Measurements from ENCODE around the gene TRIM31. TPM values are rescaled to one million over a fixed set of nuclear protein-coding genes. Genes with fewer than 3 reads are reported as not detected.

The TRIM31 gene
- polyA plus RNA-seq, 1 donor from 2014 or later: not detected

DNA sequence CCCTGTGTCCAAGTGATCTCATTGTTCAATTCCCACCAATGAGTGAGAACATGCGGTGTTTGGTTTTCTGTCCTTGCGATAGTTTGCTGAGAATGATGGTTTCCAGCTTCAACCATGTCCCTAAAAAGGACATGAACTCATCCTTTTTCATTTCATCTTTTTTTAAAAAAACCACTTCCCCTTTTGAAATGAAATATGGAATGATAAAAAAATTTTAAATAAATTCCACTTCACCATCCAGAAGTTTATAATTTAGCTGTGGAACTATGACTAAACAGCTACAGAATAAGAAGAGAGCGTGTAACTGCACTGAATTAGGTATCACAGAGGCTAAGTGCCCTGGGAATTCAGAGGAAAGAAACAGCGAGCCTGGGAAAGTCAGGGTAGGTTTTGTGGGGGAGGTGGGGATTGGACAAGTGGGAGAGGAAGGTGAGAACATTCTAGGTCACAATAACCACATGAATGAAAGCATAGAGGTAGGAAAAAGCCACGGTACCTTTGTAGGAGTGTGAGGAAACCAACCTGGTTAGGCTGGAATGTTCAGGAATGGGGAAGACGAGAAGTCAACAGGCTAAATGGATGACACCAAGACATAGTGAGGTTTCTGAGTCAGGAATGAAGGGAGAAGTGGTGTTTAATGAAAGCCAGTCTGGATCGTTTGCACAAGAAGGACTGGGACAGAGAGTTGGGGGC lies 37.1 kb upstream of the TRIM31 start:
- no peaks in the 10 kb centered on the region for H3K36me3 ChIP-seq (ENCODE audit: insufficient read depth, low read length)
- H3K4me3 ChIP-seq (ENCODE audit: low read length): no peak overlapping the region
- no peaks in the 10 kb centered on the region for H3K9me2 ChIP-seq (ENCODE audit: insufficient read depth, low read length)
- no peak overlapping the region for H3K4me2 ChIP-seq (ENCODE audit: low read length)
- no peaks in the 10 kb centered on the region for H3K9me3 ChIP-seq (ENCODE audit: low read length)
- no peaks in the 10 kb centered on the region for H3K79me2 ChIP-seq (replicated peaks; ENCODE audit: insufficient read depth, low read length)
- H2AFZ ChIP-seq (ENCODE audit: low read depth, low read length): no peak overlapping the region
- H3K9ac ChIP-seq (ENCODE audit: low read length): no peak overlapping the region
- H4K20me1 ChIP-seq (ENCODE audit: insufficient read depth): no peaks in the 10 kb centered on the region
- TF ChIP-seq SMC3 (conservative IDR thresholded peaks at IDR 0.05; ENCODE audit: poor library complexity): no peak
- TF ChIP-seq CTCF (IDR thresholded peaks at IDR 0.05; ENCODE audit: poor library complexity, severe bottlenecking): no peak
- no peak for TF ChIP-seq TAF1 (IDR thresholded peaks at IDR 0.05; ENCODE audit: low read depth)
- no peak for TF ChIP-seq MXI1 (conservative IDR thresholded peaks at IDR 0.05; ENCODE audit: poor library complexity, severe bottlenecking)
- H3K27ac ChIP-seq (ENCODE audit: low read length): no peak overlapping the region
- no peaks in the 10 kb centered on the region for H3F3A ChIP-seq (ENCODE audit: insufficient read depth, low read length, poor library complexity, severe bottlenecking)
- no peaks in the 10 kb centered on the region for H3K27me3 ChIP-seq (ENCODE audit: insufficient read depth, low read depth, low read length)

DNA sequence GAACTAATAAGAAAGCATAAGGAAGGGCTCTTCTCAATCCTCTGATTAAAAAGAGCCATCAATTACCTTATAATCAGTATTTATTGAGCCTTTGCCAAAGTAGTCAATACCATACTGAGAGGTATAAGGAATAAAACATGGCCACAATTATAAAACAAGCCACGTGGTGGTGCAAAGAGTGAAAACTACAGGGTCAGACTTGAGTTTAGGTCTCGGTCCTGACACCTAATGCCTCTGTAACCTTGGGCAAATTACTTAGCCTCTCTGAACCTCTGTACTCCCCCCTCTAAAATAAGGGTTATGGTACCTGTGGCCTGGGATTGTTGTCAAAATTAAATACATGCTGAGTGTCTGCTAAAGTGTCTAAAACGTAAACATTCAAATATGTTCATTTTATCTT lies 36.3 kb upstream of the TRIM31 start:
- Histone ChIP-seq H3K4me3 (ENCODE audit: low read length) (no peak overlapping the region), H2AFZ (ENCODE audit: low read depth, low read length) (no peak overlapping the region), H3K27ac (ENCODE audit: low read length) (no peak overlapping the region), H3F3A (ENCODE audit: insufficient read depth, low read length, poor library complexity, severe bottlenecking) (no peaks in the 10 kb centered on the region), H3K36me3 (ENCODE audit: insufficient read depth, low read length) (no peaks in the 10 kb centered on the region), H3K27me3 (ENCODE audit: insufficient read depth, low read depth, low read length) (no peaks in the 10 kb centered on the region), H3K4me2 (ENCODE audit: low read length) (no peak overlapping the region), H4K20me1 (ENCODE audit: insufficient read depth) (no peaks in the 10 kb centered on the region), H3K9ac (ENCODE audit: low read length) (no peak overlapping the region), H3K79me2 (replicated peaks; ENCODE audit: insufficient read depth, low read length) (no peaks in the 10 kb centered on the region), H3K9me3 (ENCODE audit: low read length) (no peaks in the 10 kb centered on the region), H3K9me2 (ENCODE audit: insufficient read depth, low read length) (no peaks in the 10 kb centered on the region)
- TF ChIP-seq EZH2 (IDR thresholded peaks at IDR 0.05; ENCODE audit: borderline replicate concordance, insufficient read depth, low read length, poor library complexity, severe bottlenecking): no peak

GRCh38 chr6:30147096-30147495 lies 34.2 kb upstream of the TRIM31 start:
- Histone ChIP-seq H3K4me2 (ENCODE audit: low read length) (no peak overlapping the region), H3K27me3 (ENCODE audit: insufficient read depth, low read depth, low read length) (no peaks in the 10 kb centered on the region), H3K9me3 (ENCODE audit: low read length) (no peaks in the 10 kb centered on the region), H3K36me3 (ENCODE audit: insufficient read depth, low read length) (no peaks in the 10 kb centered on the region), H3K27ac (ENCODE audit: low read length) (no peak overlapping the region), H3K4me3 (ENCODE audit: low read length) (no peak overlapping the region), H3F3A (ENCODE audit: insufficient read depth, low read length, poor library complexity, severe bottlenecking) (no peaks in the 10 kb centered on the region), H3K79me2 (replicated peaks; ENCODE audit: insufficient read depth, low read length) (no peaks in the 10 kb centered on the region), H4K20me1 (ENCODE audit: insufficient read depth) (no peaks in the 10 kb centered on the region), H3K9me2 (ENCODE audit: insufficient read depth, low read length) (no peaks in the 10 kb centered on the region), H2AFZ (ENCODE audit: low read depth, low read length) (no peak overlapping the region), H3K9ac (ENCODE audit: low read length) (no peak overlapping the region)
- TF ChIP-seq, protein P1, sequence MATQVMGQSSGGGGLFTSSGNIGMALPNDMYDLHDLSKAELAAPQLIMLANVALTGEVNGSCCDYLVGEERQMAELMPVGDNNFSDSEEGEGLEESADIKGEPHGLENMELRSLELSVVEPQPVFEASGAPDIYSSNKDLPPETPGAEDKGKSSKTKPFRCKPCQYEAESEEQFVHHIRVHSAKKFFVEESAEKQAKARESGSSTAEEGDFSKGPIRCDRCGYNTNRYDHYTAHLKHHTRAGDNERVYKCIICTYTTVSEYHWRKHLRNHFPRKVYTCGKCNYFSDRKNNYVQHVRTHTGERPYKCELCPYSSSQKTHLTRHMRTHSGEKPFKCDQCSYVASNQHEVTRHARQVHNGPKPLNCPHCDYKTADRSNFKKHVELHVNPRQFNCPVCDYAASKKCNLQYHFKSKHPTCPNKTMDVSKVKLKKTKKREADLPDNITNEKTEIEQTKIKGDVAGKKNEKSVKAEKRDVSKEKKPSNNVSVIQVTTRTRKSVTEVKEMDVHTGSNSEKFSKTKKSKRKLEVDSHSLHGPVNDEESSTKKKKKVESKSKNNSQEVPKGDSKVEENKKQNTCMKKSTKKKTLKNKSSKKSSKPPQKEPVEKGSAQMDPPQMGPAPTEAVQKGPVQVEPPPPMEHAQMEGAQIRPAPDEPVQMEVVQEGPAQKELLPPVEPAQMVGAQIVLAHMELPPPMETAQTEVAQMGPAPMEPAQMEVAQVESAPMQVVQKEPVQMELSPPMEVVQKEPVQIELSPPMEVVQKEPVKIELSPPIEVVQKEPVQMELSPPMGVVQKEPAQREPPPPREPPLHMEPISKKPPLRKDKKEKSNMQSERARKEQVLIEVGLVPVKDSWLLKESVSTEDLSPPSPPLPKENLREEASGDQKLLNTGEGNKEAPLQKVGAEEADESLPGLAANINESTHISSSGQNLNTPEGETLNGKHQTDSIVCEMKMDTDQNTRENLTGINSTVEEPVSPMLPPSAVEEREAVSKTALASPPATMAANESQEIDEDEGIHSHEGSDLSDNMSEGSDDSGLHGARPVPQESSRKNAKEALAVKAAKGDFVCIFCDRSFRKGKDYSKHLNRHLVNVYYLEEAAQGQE (IDR thresholded peaks at IDR 0.05; ENCODE audit: borderline replicate concordance): no peak
- TF ChIP-seq SMC3 (conservative IDR thresholded peaks at IDR 0.05; ENCODE audit: poor library complexity) (no peak), TAF1 (IDR thresholded peaks at IDR 0.05; ENCODE audit: low read depth) (no peak), MXI1 (conservative IDR thresholded peaks at IDR 0.05; ENCODE audit: poor library complexity, severe bottlenecking) (no peak), CTCF (IDR thresholded peaks at IDR 0.05; ENCODE audit: poor library complexity, severe bottlenecking) (no peak), RAD21 (conservative IDR thresholded peaks at IDR 0.05) (no peak), POLR2AphosphoS5 (IDR thresholded peaks at IDR 0.05) (no peak), EP300 (conservative IDR thresholded peaks at IDR 0.05; ENCODE audit: poor library complexity, severe bottlenecking) (no peak), EZH2 (IDR thresholded peaks at IDR 0.05; ENCODE audit: borderline replicate concordance, insufficient read depth, low read length, poor library complexity, severe bottlenecking) (no peak)

Data from neural cell (in vitro differentiated cells).